Panc1 (cell line): ENCODE results near the gene SMIM27. TPM values are rescaled to one million over a fixed set of nuclear protein-coding genes. Genes with fewer than 3 reads are reported as not detected.

Experiments used
- ATAC-seq: fragments of 200-7000 bp; cut with Tn5 transposase; 2 replicates; pipeline ENCODE4 v1.9.1; 2020; ENCODE audit warnings: mild to moderate bottlenecking, moderate library complexity
- BruUV-seq: library from RNA; stranded (reverse); fragments of 400-500 nt; replicated peaks from 2 replicates; lab custom pipeline; 2021; lab: Mats Ljungman, UMichigan
- CTCF ChIA-PET: fragments of 300-600 bp; sonication (Branson Sonifier 250); formaldehyde crosslinking; loops from one replicate; lab custom pipeline; 2022; ENCODE audit warnings: antibody characterized with exemption; lab: Charles Lee
- POLR2A ChIA-PET: fragments of 300-600 bp; sonication (Branson Sonifier 250); formaldehyde crosslinking; loops from one replicate; lab custom pipeline; 2022; ENCODE audit warnings: antibody characterized with exemption; lab: Charles Lee
- DNase-seq: peaks from one replicate; pipeline ENCODE4 v3.0.0-alpha.2; 2010; ENCODE audit warnings: low read depth, low spot score
- H3K27ac ChIP-seq: 2 replicates; pipeline ENCODE4 v1.5.1; 2011; ENCODE audit warnings: mild to moderate bottlenecking, low read length, inconsistent platforms
- H3K27me3 ChIP-seq: fragments of 200-500 bp; sonication (Bioruptor generic); 2 replicates; pipeline ENCODE4 v1.6.0; 2014; ENCODE audit warnings: low read length, inconsistent platforms; ENCODE audit not compliant: control insufficient read depth, insufficient read depth
- H3K36me3 ChIP-seq: fragments of 200-500 bp; sonication (Bioruptor generic); 2 replicates; pipeline ENCODE4 v1.5.1; 2014; ENCODE audit warnings: inconsistent platforms, mild to moderate bottlenecking, low read length, moderate library complexity; ENCODE audit not compliant: control insufficient read depth, insufficient read depth
- H3K4me1 ChIP-seq: 2 replicates; pipeline ENCODE4 v1.5.1; 2011; ENCODE audit warnings: inconsistent platforms, mild to moderate bottlenecking, low read length, moderate library complexity; ENCODE audit not compliant: control insufficient read depth, insufficient read depth
- H3K4me3 ChIP-seq, 2 experiments: 2 replicates each; pipeline ENCODE4 v1.5.1; 2011 to 2012; ENCODE audit warnings: low read depth in 2 of 2, low read length in 2 of 2, mild to moderate bottlenecking in 2 of 2, inconsistent platforms in 1 of 2, moderate library complexity in 1 of 2
- H3K9me3 ChIP-seq: fragments of 200-500 bp; sonication (Bioruptor generic); 2 replicates; pipeline ENCODE4 v1.5.1; 2014; ENCODE audit warnings: low read depth, mild to moderate bottlenecking, inconsistent platforms, low read length, moderate library complexity; ENCODE audit not compliant: control insufficient read depth, insufficient read depth
- CTCF ChIP-seq: fragments of 450-650 bp; IDR thresholded peaks from 2 replicates; pipeline ENCODE4 v1.5.1; 2017; ENCODE audit warnings: mild to moderate bottlenecking
- POLR2AphosphoS5 ChIP-seq: IDR thresholded peaks from 2 replicates; pipeline ENCODE4 v1.6.1; 2012; ENCODE audit warnings: mild to moderate bottlenecking, low read depth, low read length, moderate library complexity
- REST ChIP-seq, 2 experiments: IDR thresholded peaks; 2 replicates each; pipeline ENCODE4 v1.6.1; 2011 to 2012; ENCODE audit warnings: low read depth in 2 of 2, control low read depth in 1 of 2, low read length in 1 of 2, mild to moderate bottlenecking in 1 of 2, moderate library complexity in 1 of 2; ENCODE audit not compliant: insufficient read depth in 1 of 2
- SIN3A ChIP-seq: IDR thresholded peaks from 2 replicates; pipeline ENCODE4 v1.6.1; 2012; ENCODE audit warnings: low read depth, mild to moderate bottlenecking, low read length, moderate library complexity, borderline replicate concordance; ENCODE audit not compliant: insufficient read depth
- TCF7L2 ChIP-seq: IDR thresholded peaks from 2 replicates; pipeline ENCODE4 v1.6.1; 2011; ENCODE audit warnings: mild to moderate bottlenecking, low read depth, low read length, inconsistent platforms
- in situ Hi-C: cut with HindIII; loops from 2 replicates; pipeline ENCODE4 v1.10.0; 2016; ENCODE audit warnings: low sequenced_read_pairs, low pct_unique_long_range_greater_than_20kb
- intact Hi-C: fragments of 100-400 bp; cut with micrococcal nuclease; formaldehyde crosslinking; loops from one replicate; pipeline ENCODE4 v1.10.0; 2022; ENCODE audit not compliant: unreplicated experiment
- total RNA-seq: library from RNA; stranded (reverse); gene quantifications from one replicate; pipeline ENCODE4 v1.2.1, GENCODE V29; 2021; ENCODE audit not compliant: unreplicated experiment

Gene SMIM27
- total RNA-seq, 1 experiment from 2014 or later, result 14.3 TPM

- no peaks in the 10 kb centered on the region for H3K9me3 ChIP-seq
- H3K27me3 ChIP-seq, result peaks cover 3% of the 10 kb centered on the region; the same call in 1 of the 2 replicates
- no peaks in the 10 kb centered on the region for H3K36me3 ChIP-seq
- DNase-seq, result no peak
- intact Hi-C loops (loop anchor here (2.0 to 10.0 kb wide), 2 partner anchors 57 to 381 kb away; no protein-coding TSS in a partner anchor), in situ Hi-C loops (no loop called here)
- no peak overlapping the region for H3K27ac ChIP-seq
- no peak for ATAC-seq
- no TSS peak for BruUV-seq
- TF ChIP-seq CTCF (no peak), REST (IDR thresholded peaks at IDR 0.05; ENCODE audit: insufficient read depth in 1 of 2, low read depth in 2 of 2, low read length in 1 of 2) (no peak), SIN3A (no peak), TCF7L2 (no peak), POLR2AphosphoS5 (no peak)
- POLR2A ChIA-PET, result no interaction called here
- CTCF ChIA-PET, result interaction anchor here (0.5 to 5.0 kb wide), 2 partner anchors 380 to 438 kb away, joined by 3 to 27 read pairs; no protein-coding TSS in a partner anchor
- no peaks in the 10 kb centered on the region for H3K4me1 ChIP-seq
- no peak overlapping the region for H3K4me3 ChIP-seq
Observed at GRCh38 chr9:32587901-32588300, 35.8 kb downstream of the SMIM27 start.

GRCh38 chr9:32589083-32589723 lies 37.1 kb downstream of the SMIM27 start:
- Histone ChIP-seq H3K27ac (no peak overlapping the region), H3K4me1 (no peaks in the 10 kb centered on the region), H3K27me3 (peaks cover 3% of the 10 kb centered on the region; the same call in 1 of the 2 replicates), H3K4me3 (no peak overlapping the region), H3K9me3 (no peaks in the 10 kb centered on the region), H3K36me3 (no peaks in the 10 kb centered on the region)
- intact Hi-C loops (loop anchor here (2.0 to 10.0 kb wide), 2 partner anchors 56 to 380 kb away; no protein-coding TSS in a partner anchor), in situ Hi-C loops (no loop called here)
- ATAC-seq (peak; percentile 89), DNase-seq (no peak)
- ChIA-PET POLR2A (no interaction called here), CTCF (interaction anchor here (0.6 to 5.0 kb wide), 5 partner anchors 9 to 379 kb away, joined by 3 to 27 read pairs (median 4); no protein-coding TSS in a partner anchor)
- no TSS peak for BruUV-seq
- no peak for TF ChIP-seq SIN3A
- TF ChIP-seq CTCF, result peak; percentile 68; the same call in 1 of the 2 replicates
